ENCODE data around the gene SLC19A1.

- TF ChIP-seq CTCF (IDR thresholded peaks at IDR 0.05 in 4 of 5, conservative IDR thresholded peaks at IDR 0.05 in 1 of 5) = no peak
- no peak for TF ChIP-seq POLR2A (IDR thresholded peaks at IDR 0.05)
Measured at GRCh38 chr21:45540601-45540970, 1.7 kb downstream of the SLC19A1 start.
